Osteoblast (primary cell): ENCODE measurements around the gene SPRING1. TPM values are rescaled to one million over a fixed set of nuclear protein-coding genes. Genes with fewer than 3 reads are reported as not detected.

Experiments used
- DNase-seq: peaks from one replicate; pipeline ENCODE4 v3.0.0; 2011; ENCODE audit warnings: low spot score, mixed read lengths; ENCODE audit not compliant: insufficient read length; ENCODE audit errors: missing footprints
- H2AFZ ChIP-seq: 2 replicates; pipeline ENCODE4 v1.6.0; 2011; ENCODE audit warnings: mild to moderate bottlenecking, low read length
- H3K27ac ChIP-seq: 2 replicates; pipeline ENCODE4 v1.5.1; 2011; ENCODE audit warnings: mild to moderate bottlenecking, low read depth, low read length, moderate library complexity
- H3K27me3 ChIP-seq: 2 replicates; pipeline ENCODE4 v1.6.0; 2012; ENCODE audit warnings: mild to moderate bottlenecking, control low read depth, inconsistent platforms, low read length, moderate library complexity; ENCODE audit not compliant: insufficient read depth
- H3K36me3 ChIP-seq: 2 replicates; pipeline ENCODE4 v1.5.1; 2011; ENCODE audit warnings: mild to moderate bottlenecking, low read length, control low read depth, moderate library complexity; ENCODE audit not compliant: insufficient read depth
- H3K4me1 ChIP-seq: 2 replicates; pipeline ENCODE4 v1.5.1; 2011; ENCODE audit warnings: mild to moderate bottlenecking, low read length, control low read depth, moderate library complexity; ENCODE audit not compliant: insufficient read depth
- H3K4me2 ChIP-seq: 2 replicates; pipeline ENCODE4 v1.6.0; 2011; ENCODE audit warnings: mild to moderate bottlenecking, low read length; ENCODE audit not compliant: insufficient read depth
- H3K4me3 ChIP-seq: fragments of 200-600 bp; sonication (generic); 3 replicates; pipeline ENCODE4 v1.5.1; 2012; ENCODE audit warnings: mild to moderate bottlenecking, low read length, inconsistent platforms; ENCODE audit not compliant: insufficient read depth
- H3K79me2 ChIP-seq: 2 replicates; pipeline ENCODE4 v1.6.0; 2012; ENCODE audit warnings: mild to moderate bottlenecking, low read length, control low read depth, inconsistent platforms; ENCODE audit not compliant: insufficient read depth
- H3K9me3 ChIP-seq: 2 replicates; pipeline ENCODE4 v1.5.1; 2011; ENCODE audit warnings: low read depth, low read length, control low read depth
- H4K20me1 ChIP-seq: 2 replicates; pipeline ENCODE4 v1.6.0; 2012; ENCODE audit warnings: mild to moderate bottlenecking, low read length, control low read depth; ENCODE audit not compliant: insufficient read depth
- small RNA-seq: library from RNA; depleted of rRNA; stranded (forward); fragments of <200 nt; gene quantifications from one replicate; pipeline ENCODE3, GENCODE V24; 2012
- total RNA-seq: library from RNA; depleted of rRNA; stranded (reverse); fragments of >200 nt; gene quantifications from 2 replicates; pipeline ENCODE4 v1.2.3, GENCODE V29; 2012
- TF ChIP-seq, protein P1 (sequence below): IDR thresholded peaks from 2 replicates; pipeline ENCODE4 v1.5.1; 2011; ENCODE audit warnings: mild to moderate bottlenecking, low read depth, low read length, moderate library complexity; ENCODE audit errors: extremely low read depth

Gene SPRING1
- total RNA-seq, 1 donor = 29.0 TPM

DNA sequence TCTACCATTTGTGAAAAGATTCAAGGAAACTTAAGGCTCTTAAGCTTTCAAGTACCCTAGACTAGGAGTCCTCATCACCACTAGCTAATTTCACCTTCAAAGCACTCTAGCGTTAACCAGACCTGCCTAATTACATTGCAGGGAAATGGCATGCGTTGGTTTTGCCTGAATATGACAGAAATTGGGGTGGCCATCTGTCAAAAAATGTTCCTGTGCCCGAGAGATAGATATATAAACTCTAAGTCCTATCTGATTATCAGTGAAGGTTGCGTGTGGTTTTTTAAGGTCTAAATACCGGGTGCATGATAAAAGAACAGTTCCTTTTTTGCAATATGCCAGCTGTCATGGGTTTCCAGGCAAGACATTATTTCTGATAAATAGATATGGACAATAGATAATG is 48.3 kb downstream of the SPRING1 start:
- H3K27ac ChIP-seq = no peak overlapping the region
- H3K79me2 ChIP-seq = no peaks in the 10 kb centered on the region
- H3K27me3 ChIP-seq = peaks cover 30% of the 10 kb centered on the region
- H3K9me3 ChIP-seq = no peaks in the 10 kb centered on the region
- no peak overlapping the region for H3K4me3 ChIP-seq
- H3K4me2 ChIP-seq = no peak overlapping the region
- H4K20me1 ChIP-seq = no peaks in the 10 kb centered on the region
- no peak overlapping the region for H2AFZ ChIP-seq
- no peaks in the 10 kb centered on the region for H3K36me3 ChIP-seq
- H3K4me1 ChIP-seq = no peaks in the 10 kb centered on the region
- DNase-seq = peak; percentile 63
- TF ChIP-seq, protein P1, sequence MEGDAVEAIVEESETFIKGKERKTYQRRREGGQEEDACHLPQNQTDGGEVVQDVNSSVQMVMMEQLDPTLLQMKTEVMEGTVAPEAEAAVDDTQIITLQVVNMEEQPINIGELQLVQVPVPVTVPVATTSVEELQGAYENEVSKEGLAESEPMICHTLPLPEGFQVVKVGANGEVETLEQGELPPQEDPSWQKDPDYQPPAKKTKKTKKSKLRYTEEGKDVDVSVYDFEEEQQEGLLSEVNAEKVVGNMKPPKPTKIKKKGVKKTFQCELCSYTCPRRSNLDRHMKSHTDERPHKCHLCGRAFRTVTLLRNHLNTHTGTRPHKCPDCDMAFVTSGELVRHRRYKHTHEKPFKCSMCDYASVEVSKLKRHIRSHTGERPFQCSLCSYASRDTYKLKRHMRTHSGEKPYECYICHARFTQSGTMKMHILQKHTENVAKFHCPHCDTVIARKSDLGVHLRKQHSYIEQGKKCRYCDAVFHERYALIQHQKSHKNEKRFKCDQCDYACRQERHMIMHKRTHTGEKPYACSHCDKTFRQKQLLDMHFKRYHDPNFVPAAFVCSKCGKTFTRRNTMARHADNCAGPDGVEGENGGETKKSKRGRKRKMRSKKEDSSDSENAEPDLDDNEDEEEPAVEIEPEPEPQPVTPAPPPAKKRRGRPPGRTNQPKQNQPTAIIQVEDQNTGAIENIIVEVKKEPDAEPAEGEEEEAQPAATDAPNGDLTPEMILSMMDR = no peak

Small RNA genes lying within 50 kb of the gene (small RNA-seq; reads per million reads assigned to genes)
- gene RNU6-558P = not detected

Other genes starting within 250 kb of the SPRING1 start
- 0.29 and 1.1 TPM in 2 replicates for gene MAP1LC3B2, start 178.7 kb downstream of the SPRING1 start, total RNA-seq
- gene RNFT2, start 246 bp upstream of the SPRING1 start, total RNA-seq = 2.4 and 3.3 TPM in 2 replicates
- under 0.01 and 0.59 TPM in 2 replicates for gene HRK, start 143.4 kb upstream of the SPRING1 start, total RNA-seq
- 27.4 and 27.5 TPM in 2 replicates for gene FBXW8, start 172.9 kb upstream of the SPRING1 start, total RNA-seq